NK-92 (cell line): ENCODE measurements around the gene TUT1.
A peak's percentile ranks its signal among the peaks of the same experiment; 100 is the strongest.
"Not testable (repeated sequence)": the region's sequence is repeated elsewhere in the genome, so short reads cannot be mapped to it uniquely, and the experiment has no call there.

Experiments used
- DNase-seq: peaks from one replicate; lab custom pipeline; 2025; ENCODE audit not compliant: unreplicated experiment; lab: John Stamatoyannopoulos, UW

TUT1 gene

DNA sequence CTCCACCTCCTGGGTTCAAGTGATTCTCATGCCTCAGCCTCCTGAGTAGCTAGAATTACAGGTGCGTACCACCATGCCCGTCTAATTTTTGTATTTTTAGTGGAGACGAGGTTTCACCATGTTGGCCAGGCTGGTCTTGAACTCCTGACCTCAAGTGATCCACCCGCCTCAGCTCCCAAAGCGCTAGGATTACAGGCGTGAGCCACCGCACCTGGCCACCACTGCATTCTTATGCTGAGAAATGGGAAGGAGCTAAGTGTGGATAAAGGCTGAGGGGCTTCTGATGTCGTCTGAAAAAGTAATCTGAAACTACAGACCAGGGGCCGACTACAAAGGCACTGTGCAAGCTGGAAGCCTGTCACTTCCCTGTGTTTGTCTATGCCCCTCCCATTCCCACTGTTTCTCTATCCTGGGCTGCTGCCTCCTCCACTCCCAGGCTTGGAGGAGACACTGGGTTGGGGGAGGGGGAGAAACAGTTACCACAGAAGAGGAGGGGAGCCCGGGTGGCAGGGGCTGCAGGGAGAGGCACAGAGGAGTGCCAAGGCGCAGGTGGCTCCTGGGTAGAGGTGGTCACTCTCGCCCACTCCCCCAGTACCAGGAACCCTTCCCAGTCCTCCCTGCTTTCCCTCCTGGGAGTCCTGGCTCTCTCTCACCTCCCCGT, 13.3 kb upstream of the TUT1 start:
- DNase-seq = no peak

DNA sequence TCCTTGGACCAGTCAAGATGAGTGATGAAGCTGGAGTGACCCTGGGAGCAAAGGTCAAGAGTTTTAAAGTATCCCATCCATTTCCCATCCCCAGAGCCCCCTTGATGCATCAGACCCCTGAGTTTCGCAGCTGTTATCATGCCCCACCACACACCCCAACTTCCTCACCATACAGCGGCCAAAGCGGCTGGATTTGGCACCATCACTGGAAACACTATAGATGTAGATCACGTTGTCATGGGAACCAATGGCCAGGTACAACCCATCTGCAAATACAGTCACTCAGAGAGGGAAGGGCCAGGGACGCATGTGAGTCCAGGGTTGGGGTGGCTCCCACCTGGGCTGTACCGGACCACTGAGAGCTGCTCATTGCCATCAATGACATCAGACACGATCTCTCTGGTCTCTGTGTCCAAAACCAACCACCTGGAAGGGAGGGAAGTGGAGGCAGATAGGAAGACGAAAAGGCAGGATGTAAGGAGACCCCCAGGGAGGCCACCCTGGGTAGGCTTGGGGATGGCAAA, 12.5 kb upstream of the TUT1 start:
- DNase-seq = no peak

DNA sequence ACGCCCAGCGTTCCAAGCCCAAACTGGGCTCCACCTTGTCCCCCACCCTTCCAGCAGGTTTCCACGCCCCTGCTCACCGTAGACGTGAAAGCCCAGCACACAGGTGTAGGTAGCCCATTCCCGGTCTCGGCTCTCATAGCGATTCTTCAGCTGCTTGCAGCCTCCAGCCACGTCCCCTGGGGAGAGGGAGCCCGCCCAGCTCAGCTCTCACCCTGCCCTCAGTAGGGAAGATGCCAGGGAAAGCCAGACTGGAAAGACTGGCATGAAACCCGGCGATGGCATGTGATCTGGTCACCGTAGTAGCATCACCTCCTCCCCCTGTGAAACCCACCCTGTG, 11.7 kb upstream of the TUT1 start:
- no peak for DNase-seq

DNA sequence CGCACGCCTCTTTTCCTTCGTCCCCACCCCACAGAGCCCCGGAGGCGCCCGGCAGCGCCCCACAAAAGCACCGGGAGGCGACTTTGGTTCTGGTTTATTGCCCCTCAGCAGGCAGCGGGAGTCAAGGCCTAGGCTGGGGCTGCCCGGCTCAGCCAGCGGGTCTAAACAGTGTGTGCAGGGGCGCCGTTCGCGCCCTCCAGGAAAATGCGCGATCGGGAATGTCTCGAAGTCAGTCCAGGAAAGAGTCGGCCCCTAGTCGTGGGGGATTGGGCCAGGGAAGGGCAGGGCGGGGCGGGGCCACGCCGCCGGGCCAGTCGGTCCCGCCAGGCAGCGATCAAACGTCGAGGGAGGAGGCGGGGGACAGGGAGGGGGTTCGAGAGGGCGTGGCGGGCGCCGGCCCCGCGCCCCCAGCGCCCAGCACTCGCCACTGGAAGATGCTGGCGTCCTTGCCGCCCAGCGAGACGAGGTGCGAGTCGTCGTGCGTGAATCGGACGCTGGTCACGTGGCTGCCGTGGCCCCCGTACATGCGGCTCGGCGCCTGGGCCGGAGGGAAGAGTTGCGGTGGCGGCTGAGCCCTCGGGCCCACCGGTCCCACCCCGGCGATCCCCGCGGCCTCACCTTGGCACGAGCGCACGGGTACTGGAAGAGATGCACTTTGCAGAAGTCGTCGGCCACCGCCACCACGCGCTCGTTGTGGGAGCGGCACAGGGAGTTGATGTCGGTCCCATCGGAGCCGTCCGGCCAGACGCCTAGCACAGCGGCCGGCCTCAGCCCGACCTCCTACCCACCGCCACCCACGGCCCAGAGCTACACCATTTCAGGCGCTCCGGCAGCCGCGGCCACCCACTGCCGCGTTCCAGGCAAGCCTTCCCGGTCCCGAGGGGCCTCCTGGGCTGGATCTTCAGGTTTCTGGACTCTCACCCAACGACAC, 11.1 kb upstream of the TUT1 start:
- no peak for DNase-seq

DNA sequence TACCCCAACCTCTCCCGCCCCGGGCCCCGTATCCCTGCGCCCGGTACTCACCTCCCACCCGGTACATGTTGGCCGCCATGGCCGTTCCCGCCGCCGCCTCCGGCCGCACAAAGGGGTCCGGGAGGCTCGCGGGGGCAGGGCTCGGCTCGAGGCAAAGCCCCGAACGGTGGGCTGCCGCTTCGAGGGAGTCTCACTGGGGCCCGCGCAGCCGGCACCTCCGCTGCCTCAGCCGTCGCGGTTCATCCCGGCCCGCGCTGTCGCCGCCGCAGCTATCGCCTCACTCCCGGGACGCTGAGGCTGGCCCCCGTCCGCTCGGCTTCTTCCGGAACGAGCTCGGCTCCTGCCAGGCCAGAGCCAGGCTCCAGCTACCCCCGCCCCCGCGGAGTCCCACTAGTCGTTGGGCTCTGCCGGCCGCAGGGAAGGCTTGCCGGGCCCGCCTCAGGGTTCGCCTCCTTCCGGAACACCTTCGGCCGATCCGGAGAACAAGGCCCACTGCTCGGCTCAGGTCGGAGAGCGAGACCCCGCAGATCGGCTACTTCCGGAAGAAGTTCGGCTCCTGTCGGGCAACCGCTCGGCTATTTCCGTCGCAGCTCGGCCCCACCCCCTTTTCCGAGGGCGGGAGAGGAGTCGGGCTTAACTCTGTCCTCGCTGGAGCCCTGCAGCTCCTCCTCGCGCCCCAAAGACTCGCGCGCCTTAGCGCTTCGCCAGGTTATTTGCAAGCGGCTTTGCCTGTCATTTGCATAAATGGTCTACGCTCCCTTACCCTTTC, 10.2 kb upstream of the TUT1 start, which contains the start of gene MTA2:
MTA2 (minus strand) TSS at position 494 of the 769 bp plus-strand sequence; CDS start at position 79, 415 bp downstream.
- DNase-seq = peak; percentile 81

DNA sequence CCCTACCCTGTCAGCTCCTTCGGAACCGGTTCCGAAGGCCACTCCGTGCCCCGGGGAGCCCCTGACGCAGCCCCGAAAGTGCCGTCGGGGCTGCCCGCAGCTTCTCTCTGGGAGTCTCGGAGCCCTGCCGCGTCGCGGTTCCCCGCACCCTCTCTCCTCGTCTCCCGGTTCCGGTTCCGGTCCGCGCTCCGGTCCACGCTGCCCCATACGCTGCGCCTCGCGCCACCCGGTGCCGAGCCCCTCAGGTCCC, 9.7 kb upstream of the TUT1 start:
- DNase-seq = no peak

DNA sequence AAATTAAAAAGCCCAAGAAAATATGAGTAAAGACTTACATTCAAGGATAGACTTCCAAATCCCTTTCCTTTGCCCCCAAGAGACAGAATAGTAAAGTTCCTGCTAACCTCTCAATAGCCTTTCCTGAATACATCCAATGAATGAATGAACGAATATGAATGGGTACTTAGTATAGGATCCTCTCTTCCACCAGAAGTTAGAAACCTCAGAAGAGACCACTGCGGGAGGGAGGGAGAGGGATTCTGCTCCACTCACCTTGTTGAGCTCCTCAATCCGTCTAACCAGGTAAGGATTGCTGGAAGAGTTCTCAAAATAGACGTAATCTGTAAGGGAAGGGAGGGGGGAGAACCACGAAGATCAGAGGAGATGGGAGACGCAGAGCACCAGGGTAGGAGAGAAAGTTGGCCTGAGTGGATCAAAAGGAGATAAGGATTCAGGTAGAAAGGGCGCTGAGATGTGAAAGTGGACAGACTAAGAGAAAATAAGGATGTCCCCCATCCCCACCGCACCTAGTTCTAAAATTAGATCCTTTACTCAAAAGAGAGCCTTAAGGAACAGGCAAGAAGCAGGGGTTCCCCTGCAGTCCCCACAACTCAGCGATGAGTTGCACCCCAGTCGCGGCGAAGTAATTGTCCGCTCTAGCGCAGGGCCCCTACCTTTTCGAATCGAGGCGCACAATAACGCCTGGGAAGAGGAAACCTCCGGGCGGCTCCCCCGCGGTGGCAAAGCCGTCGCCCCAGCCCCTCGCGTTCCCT, 9.2 kb upstream of the TUT1 start:
- DNase-seq = no peak

DNA sequence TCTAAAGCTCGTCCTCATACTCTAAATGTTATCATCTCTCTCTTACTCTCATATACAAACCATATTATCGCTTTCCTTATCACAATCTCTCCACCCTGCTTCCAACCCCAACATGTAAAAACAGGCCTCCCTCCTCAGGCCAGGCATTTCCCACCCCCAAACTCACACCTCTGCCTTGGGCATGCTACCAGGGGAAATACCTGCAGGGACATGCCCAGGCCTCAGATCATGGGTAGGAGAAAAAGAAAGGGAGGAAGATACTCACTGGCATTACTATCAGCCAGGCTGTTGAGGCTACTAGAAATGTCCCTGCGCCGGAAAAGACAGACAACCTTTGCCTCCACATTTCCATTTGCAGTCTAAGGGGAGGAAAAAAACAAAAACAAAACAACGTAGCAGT, 8.6 kb upstream of the TUT1 start:
- DNase-seq = no peak

DNA sequence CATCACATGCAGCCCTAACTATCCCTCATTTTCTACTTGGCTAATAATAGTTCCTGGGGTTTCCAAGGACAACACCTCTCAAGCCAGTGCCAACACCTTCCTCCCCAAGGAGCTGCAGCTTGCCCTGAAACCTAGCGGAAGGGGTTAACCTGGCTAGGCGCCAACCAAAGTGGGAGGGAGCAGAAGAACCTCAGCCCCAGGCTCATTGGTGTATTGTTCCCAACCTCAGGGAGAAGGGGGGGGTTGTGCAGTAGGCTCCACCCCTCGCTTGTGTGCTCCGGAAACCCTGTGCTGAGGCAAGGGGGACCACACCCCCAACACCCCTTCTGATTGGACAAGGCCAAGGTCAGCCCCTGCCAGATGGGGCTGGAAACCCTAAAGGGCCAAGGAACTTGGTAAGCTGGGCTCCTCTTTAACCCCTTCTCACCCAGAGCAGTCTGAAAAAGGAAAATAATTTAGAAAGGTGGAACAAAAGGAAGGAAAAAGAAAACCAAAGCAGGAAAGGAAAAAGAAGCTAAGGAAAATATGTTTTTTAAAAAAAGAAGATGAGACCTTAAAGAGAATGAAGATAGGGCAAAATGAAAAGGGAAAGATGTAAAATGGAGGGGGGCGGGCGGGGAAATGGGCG, 7.9 kb upstream of the TUT1 start:
- peak; percentile 92 for DNase-seq

DNA sequence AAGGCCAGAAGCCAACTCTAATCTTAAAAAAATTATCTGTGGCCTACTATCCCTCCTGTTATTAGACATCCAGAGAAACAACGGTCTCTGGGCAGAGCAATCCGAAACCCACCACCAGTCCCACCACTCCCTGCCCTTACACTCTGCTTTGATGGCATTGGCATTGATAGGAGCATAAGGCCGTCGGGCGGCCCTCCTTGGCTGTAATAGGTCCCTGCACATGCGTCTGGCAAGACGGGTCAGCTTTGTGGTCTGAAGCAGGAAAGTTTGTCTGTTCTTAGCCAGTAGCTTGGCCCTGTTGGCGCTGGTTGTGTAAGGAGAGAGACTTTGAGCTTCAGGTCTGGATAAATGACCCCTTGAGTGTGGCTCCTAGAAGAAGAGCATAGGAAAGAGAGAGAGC, 3.8 kb upstream of the TUT1 start:
- no peak for DNase-seq

DNA sequence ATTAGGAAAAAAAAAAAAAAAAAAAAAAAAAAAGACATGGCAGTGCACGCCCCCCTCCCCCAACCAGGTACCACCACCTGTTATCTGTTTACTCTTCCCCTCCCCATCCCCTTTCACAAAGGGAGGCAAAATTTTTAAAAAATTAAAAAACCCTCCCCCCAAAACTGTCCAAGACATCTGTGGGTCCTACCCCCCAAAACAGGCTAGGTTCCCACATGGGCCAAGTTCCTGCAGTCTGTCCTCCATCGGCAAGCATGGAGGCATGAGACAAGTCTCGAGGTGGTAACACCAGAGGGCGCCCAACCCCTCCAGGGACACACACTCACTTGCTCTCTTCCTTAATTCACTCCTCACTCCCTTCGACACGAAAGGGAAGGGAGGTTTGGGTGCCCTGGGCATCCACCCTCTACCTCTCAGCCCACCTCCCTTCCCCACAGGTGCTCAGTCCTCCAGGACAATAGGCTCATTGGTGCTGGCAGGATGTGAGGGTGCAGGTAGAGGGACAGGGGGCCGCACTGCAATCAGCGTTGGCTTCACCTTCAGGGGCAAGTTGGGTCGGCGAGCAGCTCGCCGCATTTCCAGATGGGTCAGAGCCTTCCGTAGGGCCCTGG, 2.2 kb upstream of the TUT1 start:
- no peak for DNase-seq

DNA sequence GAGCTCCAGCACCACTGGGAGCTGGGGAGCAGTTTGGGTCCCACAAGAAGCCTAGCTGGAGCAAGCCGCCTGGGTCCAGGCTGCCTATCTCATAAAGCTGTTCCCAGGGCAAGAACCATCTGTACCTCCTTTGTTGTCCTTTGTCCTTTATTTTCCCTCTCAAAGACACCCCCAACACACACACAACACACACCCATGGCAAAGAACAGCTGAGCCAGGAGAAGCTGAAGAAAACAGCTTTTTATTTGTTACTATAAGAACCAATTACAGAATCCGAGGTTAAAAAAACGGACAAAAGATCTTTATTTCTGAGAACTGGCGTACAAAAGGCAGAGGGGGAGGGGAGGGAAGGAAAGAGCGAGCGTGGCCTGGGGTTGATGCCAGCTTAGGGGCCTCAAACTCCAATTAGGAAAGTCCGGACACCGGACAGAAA, 1.7 kb upstream of the TUT1 start:
- DNase-seq = no peak

DNA sequence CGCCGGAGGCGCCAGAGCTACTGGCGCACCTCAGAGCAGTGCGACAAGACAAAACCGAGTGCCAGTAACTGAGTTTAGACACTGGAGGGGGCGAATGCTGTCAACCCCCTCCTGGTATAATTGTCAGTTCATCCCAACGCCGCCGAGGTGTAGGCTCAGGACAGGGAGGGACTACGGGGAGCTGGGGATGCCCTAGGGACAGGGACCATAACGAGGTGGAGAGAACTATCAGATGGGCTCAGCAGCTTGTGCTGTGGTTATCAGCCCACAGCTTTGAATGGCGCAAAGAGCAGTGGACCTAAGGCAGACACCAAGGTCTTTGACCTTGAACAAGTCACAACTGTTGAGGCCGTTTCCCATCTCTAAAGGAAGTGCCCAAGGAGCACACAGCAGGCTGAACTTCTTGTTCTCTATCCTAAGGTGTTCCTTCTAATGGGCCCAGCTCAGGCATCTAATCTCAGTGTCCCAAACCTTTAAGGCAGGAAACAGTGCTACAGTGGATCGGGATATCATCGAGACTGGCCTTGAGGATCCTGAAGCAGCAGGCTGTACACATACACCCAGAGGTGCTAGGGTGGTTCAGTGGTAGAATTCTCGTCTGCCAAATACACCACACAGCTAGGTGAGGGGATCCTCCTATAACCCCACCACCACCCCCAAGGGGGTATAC, 958 bp upstream of the TUT1 start:
- no peak for DNase-seq

DNA sequence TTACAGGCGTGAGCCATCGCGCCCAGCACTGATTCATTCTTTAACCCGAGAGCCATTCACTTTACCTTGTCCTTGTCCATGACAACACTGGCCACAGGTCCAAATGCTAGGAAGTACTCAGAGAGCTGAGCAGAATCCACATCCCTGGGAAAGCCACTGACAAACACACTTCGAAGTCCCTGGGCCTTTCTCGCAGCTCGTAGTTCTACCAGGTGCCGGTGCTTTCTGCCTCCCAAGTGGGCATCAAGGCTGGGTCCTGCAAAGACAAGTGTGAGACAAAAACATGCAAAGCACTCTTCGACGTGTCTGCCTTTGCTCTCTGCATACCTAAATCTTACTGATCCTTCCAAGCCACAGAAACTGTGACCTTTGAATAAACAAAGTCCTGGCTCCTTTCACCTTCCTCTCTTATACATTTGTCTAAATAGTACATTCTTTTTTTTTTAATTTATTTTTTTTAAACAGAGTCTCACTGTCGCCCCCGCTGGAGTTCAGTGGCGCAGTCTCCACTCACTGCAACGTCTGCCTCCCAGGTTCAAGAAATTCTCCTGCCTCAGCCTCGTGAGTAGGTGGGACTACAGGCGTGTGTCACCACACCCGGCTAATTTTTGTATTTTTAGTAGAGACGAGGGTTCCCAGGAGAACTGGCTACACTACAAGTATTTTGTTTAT, 2.2 kb downstream of the TUT1 start:
- no peak for DNase-seq

DNA sequence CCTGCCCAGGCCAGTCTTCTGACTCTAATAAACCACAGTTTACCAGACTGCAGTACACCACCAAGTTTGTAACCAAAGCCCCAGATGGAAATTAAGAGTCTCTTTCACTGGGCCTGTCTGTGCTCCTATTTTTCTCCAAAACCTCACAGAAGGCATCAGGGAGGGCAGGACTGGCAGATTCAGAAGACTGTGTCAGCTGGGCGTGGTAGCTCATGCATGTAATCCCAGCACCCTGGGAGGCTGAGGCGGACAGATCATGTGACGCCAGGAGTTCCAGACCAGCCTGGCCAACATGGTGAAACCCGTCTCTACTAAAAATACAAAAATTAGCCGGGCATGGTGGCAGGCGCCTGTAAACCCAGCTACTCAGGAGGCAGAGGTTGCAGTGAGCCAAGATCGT, 6.0 kb downstream of the TUT1 start:
- not testable (repeated sequence) for DNase-seq

DNA sequence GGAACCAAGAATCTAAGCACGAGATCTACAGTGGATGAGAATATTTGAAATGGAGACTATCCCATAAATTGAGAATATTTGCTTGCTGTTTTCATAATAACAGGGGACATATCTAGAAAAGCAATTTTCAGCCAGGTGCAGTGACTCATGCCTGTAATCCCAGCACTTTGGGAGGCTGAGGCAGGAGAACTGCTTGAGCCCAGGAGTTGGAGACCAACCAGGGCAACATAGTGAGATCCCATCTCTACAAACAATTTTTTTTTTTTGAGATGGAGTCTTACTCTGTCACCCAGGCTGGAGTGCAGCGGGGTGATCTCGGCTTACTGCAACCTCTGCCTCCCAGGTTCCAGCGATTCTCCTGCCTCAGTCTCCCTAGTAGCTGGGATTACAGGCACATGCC, 9.6 kb downstream of the TUT1 start:
- DNase-seq = not testable (repeated sequence)

DNA sequence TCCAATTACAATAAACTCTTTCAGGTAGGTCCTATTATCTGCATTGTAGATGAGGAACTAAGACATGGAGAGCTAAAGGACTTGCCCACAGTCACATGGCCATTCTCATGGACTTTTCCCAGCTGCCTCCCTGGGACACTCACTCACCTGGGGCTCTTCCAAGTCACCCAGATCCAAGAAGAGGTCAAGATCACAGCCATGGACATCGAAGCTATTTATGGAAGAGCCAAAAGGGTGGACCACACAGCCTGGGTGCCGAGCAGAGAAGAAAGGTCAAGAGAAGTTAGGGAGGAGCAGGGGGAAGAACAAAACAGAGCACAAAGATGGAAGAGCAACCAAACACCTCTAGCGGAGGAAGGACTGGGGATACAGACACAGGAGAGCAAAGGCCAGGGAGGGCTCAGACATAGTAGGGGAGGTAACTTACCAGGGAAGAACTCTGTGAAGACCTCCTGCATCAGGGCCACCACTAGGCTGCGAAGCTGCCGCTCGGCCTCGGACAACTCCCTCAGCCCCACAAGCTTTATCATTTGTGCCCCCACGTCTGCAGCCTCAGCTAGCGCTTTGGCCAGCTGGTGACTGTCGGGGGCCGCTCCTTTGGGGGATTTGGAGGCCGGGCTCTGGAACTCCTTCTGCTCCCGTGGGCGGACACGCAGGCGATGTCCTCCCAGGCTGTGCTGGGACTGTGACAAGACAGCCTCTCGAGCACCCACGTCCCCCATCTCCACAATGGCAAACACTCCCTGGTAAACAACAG, 10.2 kb downstream of the TUT1 start:
- no peak for DNase-seq

DNA sequence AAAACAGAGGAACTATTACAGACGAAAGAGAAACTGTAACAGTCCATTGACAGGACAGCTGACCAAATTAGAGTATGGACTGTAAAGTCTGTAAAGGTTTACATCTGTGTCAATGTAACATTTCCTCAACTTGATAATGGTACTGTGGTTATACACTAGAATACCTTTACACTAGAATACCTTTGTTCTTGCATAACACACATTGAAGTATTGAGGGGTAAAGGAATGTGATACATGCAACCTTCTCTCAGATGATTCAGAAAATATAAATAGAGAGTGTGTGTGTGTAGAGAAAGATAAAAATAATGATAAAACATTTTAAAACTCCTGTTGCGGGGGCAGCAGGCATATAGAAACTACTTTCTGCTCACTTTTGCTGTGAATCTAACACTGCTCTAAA, 12.1 kb downstream of the TUT1 start:
- DNase-seq = no peak
